Activated CD8-positive, alpha-beta T cell treated with anti-CD3 and anti-CD28 coated beads for 36 hours (primary cell): Measurements from ENCODE around the gene GAPT. TPM values are rescaled to one million over a fixed set of nuclear protein-coding genes. Genes with fewer than 3 reads are reported as not detected.

ENCODE experiments used
- ATAC-seq: fragments of 200-7000 bp; cut with Tn5 transposase; one replicate; pipeline ENCODE4 v1.10.0; 2021; ENCODE audit warnings: mild to moderate bottlenecking, moderate library complexity
- CTCF ChIA-PET: fragments of 350-600 bp; sonication (Branson Sonifier 250); formaldehyde crosslinking; loops from one replicate; lab custom pipeline; 2021; ENCODE audit warnings: antibody characterized with exemption; lab: Charles Lee
- POLR2A ChIA-PET: fragments of 350-600 bp; sonication (Branson Sonifier 250); formaldehyde crosslinking; loops from one replicate; lab custom pipeline; 2021; ENCODE audit warnings: antibody characterized with exemption; lab: Charles Lee
- DNase-seq: peaks from one replicate; pipeline ENCODE4 v3.0.0-alpha.2; 2020
- H3K27ac Mint-ChIP-seq: one replicate; pipeline ENCODE4 v1.8.0; 2021; ENCODE audit warnings: mild to moderate bottlenecking, mixed read lengths
- H3K27me3 Mint-ChIP-seq: one replicate; pipeline ENCODE4 v1.8.0; 2021; ENCODE audit warnings: mixed read lengths
- H3K36me3 Mint-ChIP-seq: one replicate; pipeline ENCODE4 v1.8.0; 2021; ENCODE audit warnings: low read depth, mixed read lengths
- H3K4me1 Mint-ChIP-seq: one replicate; pipeline ENCODE4 v1.8.0; 2021; ENCODE audit warnings: low read depth, mixed read lengths
- H3K4me3 Mint-ChIP-seq: one replicate; pipeline ENCODE4 v1.8.0; 2021; ENCODE audit warnings: mild to moderate bottlenecking, moderate library complexity, mixed read lengths
- H3K9me3 Mint-ChIP-seq: one replicate; pipeline ENCODE4 v1.8.0; 2021; ENCODE audit warnings: mixed read lengths
- CTCF ChIP-seq: fragments of 200-600 bp; IDR thresholded peaks from one replicate; pipeline ENCODE4 v1.8.0; 2022; ENCODE audit warnings: antibody characterized with exemption, mild to moderate bottlenecking
- intact Hi-C: fragments of 100-400 bp; cut with micrococcal nuclease; formaldehyde crosslinking; loops from one replicate; pipeline ENCODE4 v1.10.0; 2022
- total RNA-seq, 2 experiments: library from RNA; stranded (reverse); gene quantifications; one replicate each; pipeline ENCODE4 v1.2.3, GENCODE V29; 2021

GAPT gene
- total RNA-seq, 2 experiments from 2014 or later: not detected

- ATAC-seq (no peak), DNase-seq (no peak)
- POLR2A ChIA-PET: no interaction called here
- CTCF ChIA-PET: no interaction called here
- peaks cover 10% of the 10 kb centered on the region for H3K27me3 Mint-ChIP-seq
- H3K4me3 Mint-ChIP-seq: no peak overlapping the region
- intact Hi-C loops: no loop called here
- TF ChIP-seq CTCF: no peak
- H3K36me3 Mint-ChIP-seq: no peaks in the 10 kb centered on the region
- H3K9me3 Mint-ChIP-seq: no peaks in the 10 kb centered on the region
- H3K4me1 Mint-ChIP-seq: peaks cover 10% of the 10 kb centered on the region
- H3K27ac Mint-ChIP-seq: no peak overlapping the region
Measured at GRCh38 chr5:58457050-58457449, 34.2 kb upstream of the GAPT start.

DNA sequence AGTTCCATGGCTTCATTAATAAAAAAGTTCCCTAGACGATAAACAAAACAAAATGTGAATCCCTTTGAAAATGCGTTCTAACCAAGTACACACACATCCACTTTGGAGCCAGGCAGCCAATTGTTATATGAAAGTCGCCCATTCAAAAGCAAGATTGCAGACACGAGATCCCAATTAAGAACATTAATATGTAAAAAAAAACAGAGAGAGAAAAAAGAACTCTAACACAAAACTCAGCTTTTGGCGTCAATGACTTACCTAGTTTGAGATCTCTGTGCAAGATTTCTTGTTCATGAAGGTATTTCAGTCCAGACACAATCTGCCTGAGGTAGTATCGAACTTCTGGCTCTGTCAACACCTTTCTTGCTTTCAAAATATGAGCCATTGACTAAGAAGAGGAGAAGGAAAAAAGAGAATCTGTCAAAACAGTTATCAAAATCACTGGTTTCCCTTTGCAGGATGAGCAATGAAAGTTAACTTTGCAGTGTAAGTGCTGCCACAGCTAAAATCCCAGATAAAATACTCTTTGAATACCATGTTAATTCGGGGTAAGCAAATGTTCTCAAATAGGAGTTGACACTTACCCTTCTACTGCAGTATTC is 33.0 kb upstream of the GAPT start:
- peaks cover 10% of the 10 kb centered on the region for H3K27me3 Mint-ChIP-seq
- H3K27ac Mint-ChIP-seq: no peak overlapping the region
- ChIA-PET CTCF (interaction anchor here (0.7 to 5.9 kb wide), 3 partner anchors 679 to 1159 kb away, joined by 3 to 51 read pairs (median 7); no protein-coding TSS in a partner anchor), POLR2A (no interaction called here)
- no peak for DNase-seq
- intact Hi-C loops: loop anchor here (2.0 kb wide), 1 partner anchor 1159 kb away; no protein-coding TSS in a partner anchor
- peak overlapping the region; percentile 71 for H3K4me3 Mint-ChIP-seq
- TF ChIP-seq CTCF: no peak
- no peaks in the 10 kb centered on the region for H3K36me3 Mint-ChIP-seq
- ATAC-seq: no peak
- peaks cover 10% of the 10 kb centered on the region for H3K4me1 Mint-ChIP-seq
- no peaks in the 10 kb centered on the region for H3K9me3 Mint-ChIP-seq

GRCh38 chr5:58458743-58459145 is 32.5 kb upstream of the GAPT start:
- TF ChIP-seq CTCF: no peak
- Mint-ChIP-seq H3K36me3 (no peaks in the 10 kb centered on the region), H3K9me3 (no peaks in the 10 kb centered on the region), H3K4me1 (peaks cover 10% of the 10 kb centered on the region), H3K27me3 (peaks cover 10% of the 10 kb centered on the region), H3K27ac (no peak overlapping the region), H3K4me3 (peak overlapping the region; percentile 71)
- ChIA-PET POLR2A (no interaction called here), CTCF (interaction anchor here (0.7 to 5.9 kb wide), 3 partner anchors 680 to 1160 kb away, joined by 3 to 51 read pairs (median 7); no protein-coding TSS in a partner anchor)
- ATAC-seq (no peak), DNase-seq (no peak)
- intact Hi-C loops: loop anchor here (2.0 kb wide), 1 partner anchor 1160 kb away; no protein-coding TSS in a partner anchor

DNA sequence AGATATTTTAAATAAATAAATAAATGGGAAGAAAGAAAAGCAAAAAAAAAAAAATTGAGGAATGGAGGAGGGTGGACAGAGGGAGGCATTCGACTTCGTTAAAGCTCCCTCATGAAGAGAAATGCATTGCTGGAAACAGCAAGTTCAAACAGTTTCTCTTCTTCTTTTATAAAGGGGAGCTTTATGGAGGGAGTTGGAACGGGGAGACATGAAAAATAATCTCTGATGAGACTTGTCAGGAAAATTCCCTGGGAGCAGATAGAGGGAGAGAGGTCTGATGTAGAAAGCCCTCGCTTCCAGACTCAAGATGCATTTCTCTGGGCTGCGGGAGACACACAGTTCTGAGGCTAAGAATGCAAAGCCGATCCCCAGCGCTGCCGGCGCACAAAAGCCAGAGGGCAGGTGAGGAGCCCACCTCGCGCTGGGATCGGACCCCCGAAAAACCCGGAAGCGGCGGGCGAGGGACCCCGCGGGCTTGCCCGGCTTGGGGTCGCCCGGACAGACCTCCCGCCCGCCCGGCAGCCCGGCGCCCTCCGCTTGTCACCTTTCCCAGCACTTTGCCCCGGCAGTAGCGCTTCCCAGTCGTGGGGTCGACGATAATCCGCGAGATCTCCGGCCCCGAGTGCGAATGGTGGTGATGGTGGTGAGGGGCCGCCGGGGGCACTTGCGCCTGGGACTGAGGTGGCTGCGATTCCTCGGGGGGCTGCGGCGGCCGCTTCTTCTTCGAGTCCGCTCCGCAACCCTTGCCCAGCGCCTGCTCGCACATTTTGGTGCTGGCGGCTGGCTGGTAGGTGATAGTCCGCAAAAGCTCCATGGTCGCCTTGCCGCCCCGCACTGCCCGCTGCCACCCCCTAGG is 31.9 kb upstream of the GAPT start:
- Mint-ChIP-seq H3K27me3 (peaks cover 10% of the 10 kb centered on the region), H3K36me3 (no peaks in the 10 kb centered on the region), H3K4me1 (peaks cover 10% of the 10 kb centered on the region), H3K4me3 (peak overlapping the region; percentile 71), H3K27ac (no peak overlapping the region), H3K9me3 (no peaks in the 10 kb centered on the region)
- ChIA-PET CTCF (interaction anchor here (0.7 to 5.9 kb wide), 7 partner anchors 35 to 1160 kb away, joined by 3 to 51 read pairs (median 7); no protein-coding TSS in a partner anchor), POLR2A (interaction anchor here (0.5 to 0.6 kb wide), 2 partner anchors 338 to 688 kb away, joined by 4 read pairs; no protein-coding TSS in a partner anchor)
- TF ChIP-seq CTCF: no peak
- intact Hi-C loops: loop anchor here (2.0 to 5.0 kb wide), 3 partner anchors 681 to 1161 kb away; no protein-coding TSS in a partner anchor
- ATAC-seq: no peak
- no peak for DNase-seq
